Vagina (tissue), 2 donors: Measurements from ENCODE around the gene USP25.

ENCODE experiments used
- POLR2A ChIP-seq, 2 donors: fragments of 450-650 bp; IDR thresholded peaks; one replicate each; pipeline ENCODE4 v1.6.1; 2017; ENCODE audit warnings: antibody characterized with exemption in 2 of 2, mild to moderate bottlenecking in 2 of 2, moderate library complexity in 2 of 2
- POLR2AphosphoS5 ChIP-seq, 2 donors: sonication (generic); formaldehyde crosslinking; IDR thresholded peaks; one replicate each; pipeline ENCODE4 v1.9.0; 2017; ENCODE audit warnings: antibody characterized with exemption in 2 of 2, mild to moderate bottlenecking in 2 of 2, low read depth in 1 of 2; ENCODE audit not compliant: insufficient read depth in 1 of 2
- TF ChIP-seq, protein P1 (sequence below), 3 experiments: fragments of 450-650 bp in 2 of 3; fragments of 200-600 bp in 1 of 3; sonication (generic) in 1 of 3; IDR thresholded peaks; one replicate each; pipeline ENCODE4 v1.5.1; 2017 to 2019; ENCODE audit warnings: antibody characterized with exemption in 3 of 3, mild to moderate bottlenecking in 2 of 3, moderate library complexity in 2 of 3

DNA sequence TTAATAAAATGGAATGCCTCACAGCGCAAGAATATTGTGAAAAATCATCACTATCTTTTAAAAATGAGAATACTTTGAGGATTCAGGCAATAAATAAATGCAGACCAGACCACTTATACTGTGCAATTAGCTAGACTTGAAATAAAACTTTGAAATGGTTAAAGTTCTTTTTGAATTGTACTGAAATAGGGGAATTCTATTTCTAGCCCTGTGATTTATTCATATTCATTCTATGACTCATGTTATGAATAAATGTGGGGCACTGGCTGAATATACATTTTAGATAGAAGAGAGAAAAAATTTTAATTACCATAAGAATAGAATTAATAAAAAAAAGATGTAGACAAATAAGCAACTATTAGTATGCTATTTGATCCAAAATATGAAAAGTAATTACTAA lies 16.4 kb upstream of the USP25 start:
- TF ChIP-seq POLR2A (IDR thresholded peaks at IDR 0.05) (no peak), POLR2AphosphoS5 (IDR thresholded peaks at IDR 0.05; ENCODE audit: insufficient read depth in 1 of 2, low read depth in 1 of 2) (no peak)
- TF ChIP-seq, protein P1, sequence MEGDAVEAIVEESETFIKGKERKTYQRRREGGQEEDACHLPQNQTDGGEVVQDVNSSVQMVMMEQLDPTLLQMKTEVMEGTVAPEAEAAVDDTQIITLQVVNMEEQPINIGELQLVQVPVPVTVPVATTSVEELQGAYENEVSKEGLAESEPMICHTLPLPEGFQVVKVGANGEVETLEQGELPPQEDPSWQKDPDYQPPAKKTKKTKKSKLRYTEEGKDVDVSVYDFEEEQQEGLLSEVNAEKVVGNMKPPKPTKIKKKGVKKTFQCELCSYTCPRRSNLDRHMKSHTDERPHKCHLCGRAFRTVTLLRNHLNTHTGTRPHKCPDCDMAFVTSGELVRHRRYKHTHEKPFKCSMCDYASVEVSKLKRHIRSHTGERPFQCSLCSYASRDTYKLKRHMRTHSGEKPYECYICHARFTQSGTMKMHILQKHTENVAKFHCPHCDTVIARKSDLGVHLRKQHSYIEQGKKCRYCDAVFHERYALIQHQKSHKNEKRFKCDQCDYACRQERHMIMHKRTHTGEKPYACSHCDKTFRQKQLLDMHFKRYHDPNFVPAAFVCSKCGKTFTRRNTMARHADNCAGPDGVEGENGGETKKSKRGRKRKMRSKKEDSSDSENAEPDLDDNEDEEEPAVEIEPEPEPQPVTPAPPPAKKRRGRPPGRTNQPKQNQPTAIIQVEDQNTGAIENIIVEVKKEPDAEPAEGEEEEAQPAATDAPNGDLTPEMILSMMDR (IDR thresholded peaks at IDR 0.05) = no peak
